ENCODE results near the gene PALLD.

DNA sequence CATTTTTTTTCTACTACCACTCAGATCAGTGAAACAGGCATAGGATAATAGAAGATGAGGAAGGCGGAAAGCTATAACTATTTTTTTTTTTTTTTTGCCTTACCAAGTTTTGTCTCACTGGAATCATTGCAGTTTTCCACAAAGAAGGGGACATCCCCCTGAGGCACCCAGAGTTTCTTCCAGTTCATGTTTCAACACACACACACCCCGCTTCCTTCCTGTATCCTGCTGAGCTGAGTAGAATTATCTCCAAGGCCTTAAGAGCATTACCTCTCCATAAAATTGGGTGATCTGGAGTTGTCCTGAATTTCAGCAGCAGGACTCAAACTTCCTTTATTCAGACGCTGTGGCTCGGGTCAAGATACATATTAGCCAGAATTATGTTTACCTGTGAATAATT lies 111.9 kb downstream of the PALLD start:
- TF ChIP-seq, protein P1, sequence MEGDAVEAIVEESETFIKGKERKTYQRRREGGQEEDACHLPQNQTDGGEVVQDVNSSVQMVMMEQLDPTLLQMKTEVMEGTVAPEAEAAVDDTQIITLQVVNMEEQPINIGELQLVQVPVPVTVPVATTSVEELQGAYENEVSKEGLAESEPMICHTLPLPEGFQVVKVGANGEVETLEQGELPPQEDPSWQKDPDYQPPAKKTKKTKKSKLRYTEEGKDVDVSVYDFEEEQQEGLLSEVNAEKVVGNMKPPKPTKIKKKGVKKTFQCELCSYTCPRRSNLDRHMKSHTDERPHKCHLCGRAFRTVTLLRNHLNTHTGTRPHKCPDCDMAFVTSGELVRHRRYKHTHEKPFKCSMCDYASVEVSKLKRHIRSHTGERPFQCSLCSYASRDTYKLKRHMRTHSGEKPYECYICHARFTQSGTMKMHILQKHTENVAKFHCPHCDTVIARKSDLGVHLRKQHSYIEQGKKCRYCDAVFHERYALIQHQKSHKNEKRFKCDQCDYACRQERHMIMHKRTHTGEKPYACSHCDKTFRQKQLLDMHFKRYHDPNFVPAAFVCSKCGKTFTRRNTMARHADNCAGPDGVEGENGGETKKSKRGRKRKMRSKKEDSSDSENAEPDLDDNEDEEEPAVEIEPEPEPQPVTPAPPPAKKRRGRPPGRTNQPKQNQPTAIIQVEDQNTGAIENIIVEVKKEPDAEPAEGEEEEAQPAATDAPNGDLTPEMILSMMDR (IDR thresholded peaks at IDR 0.05; ENCODE audit: low read length) = no peak
- no peak for TF ChIP-seq EZH2 (IDR thresholded peaks at IDR 0.05; ENCODE audit: borderline replicate concordance, low read length)
